VCaP (cell line): ENCODE results near the gene MTMR2.

Experiments
- H3K27ac ChIP-seq: fragments of 450-650 bp; 2 replicates; pipeline ENCODE4 v1.5.1; 2017
- CTCF ChIP-seq: fragments of 450-650 bp; conservative IDR thresholded peaks from 2 replicates; pipeline ENCODE4 v1.5.1; 2017; ENCODE audit warnings: mild to moderate bottlenecking, moderate library complexity

The MTMR2 gene

GRCh38 chr11:95923728-95924413 lies at the start of gene MTMR2:
Gene MTMR2 (minus strand): TSS chr11:95924107. CDS start chr11:95923954, 153 bp downstream.
- peak within 1 kb of the TSS; percentile 92 for H3K27ac ChIP-seq
- TF ChIP-seq CTCF, result no peak

GRCh38 chr11:95972060-95972459 lies 48.2 kb upstream of the MTMR2 start:
- H3K27ac ChIP-seq, result no peak overlapping the region
- no peak for TF ChIP-seq CTCF

DNA sequence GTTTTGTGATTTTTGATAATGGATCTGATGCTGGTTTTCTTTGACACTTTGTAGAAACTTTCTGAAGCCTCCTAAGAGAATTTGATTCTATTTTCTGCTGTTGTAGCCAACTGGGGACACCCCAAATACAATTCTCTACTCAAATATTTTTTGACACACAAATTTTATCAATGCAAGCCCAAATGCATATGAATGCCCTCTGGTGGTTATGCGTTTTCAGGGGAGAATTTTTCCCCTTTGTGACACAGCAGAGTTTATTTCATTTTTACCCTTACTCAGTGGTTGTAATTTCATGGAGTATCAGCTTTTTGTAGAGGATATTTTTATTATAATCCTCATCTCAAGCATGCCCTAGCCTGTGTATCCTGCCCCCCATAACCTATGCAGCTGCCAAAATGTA lies 44.7 kb upstream of the MTMR2 start:
- H3K27ac ChIP-seq, result no peak overlapping the region
- peak; percentile 61 for TF ChIP-seq CTCF

DNA sequence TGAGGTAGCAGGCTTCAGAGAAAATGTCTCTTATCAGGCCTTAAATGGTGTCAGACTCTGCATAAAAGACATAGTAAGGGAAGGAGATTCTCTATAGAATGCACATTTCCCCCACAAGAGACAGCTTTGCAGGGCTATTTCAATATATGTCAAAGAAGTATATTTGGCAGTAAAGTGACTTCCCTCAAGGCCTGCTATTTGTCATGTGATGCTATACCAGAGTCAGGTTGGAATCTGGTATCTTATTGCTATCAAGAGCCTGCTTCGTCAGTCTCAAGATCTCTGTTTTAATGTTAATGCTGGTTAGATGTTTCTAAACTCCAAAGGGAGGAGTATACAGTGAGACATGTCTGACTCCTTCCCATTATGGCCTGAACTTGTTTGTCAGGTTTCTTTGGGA lies 40.4 kb upstream of the MTMR2 start:
- no peak overlapping the region for H3K27ac ChIP-seq
- no peak for TF ChIP-seq CTCF

- H3K27ac ChIP-seq, result no peak overlapping the region
- no peak for TF ChIP-seq CTCF
Measured at GRCh38 chr11:95961758-95962157, 37.9 kb upstream of the MTMR2 start.

- H3K27ac ChIP-seq, result no peak overlapping the region
- TF ChIP-seq CTCF, result no peak
Measured at GRCh38 chr11:95950905-95951304, 27.0 kb upstream of the MTMR2 start.

DNA sequence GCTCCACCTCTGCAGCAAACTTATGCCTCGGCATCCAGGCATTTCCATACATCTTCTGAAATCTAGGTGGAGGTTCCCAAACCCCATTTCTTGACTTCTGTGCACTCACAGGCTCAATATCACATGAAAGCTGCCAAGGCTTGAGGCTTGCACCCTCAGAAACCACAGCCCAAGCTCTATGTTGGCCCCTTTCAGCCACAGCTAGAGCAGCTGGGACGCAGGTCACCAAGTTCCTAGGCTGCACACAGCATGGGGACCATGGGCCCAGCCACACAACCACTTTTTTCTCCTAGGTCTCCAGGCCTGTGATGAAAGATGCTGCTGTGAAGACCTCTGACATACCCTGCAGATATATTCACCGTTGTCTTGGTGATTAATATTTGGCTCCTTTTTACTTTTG lies 24.7 kb upstream of the MTMR2 start:
- no peak overlapping the region for H3K27ac ChIP-seq
- TF ChIP-seq CTCF, result no peak
